NCI-H146 treated with DMSO at 0.1 percent for 48 hours (cell line): ENCODE results near the gene MROH2B.

Source experiments
- DNase-seq: peaks from one replicate; lab custom pipeline; 2025; ENCODE audit not compliant: unreplicated experiment; lab: John Stamatoyannopoulos, UW

The MROH2B gene

DNA sequence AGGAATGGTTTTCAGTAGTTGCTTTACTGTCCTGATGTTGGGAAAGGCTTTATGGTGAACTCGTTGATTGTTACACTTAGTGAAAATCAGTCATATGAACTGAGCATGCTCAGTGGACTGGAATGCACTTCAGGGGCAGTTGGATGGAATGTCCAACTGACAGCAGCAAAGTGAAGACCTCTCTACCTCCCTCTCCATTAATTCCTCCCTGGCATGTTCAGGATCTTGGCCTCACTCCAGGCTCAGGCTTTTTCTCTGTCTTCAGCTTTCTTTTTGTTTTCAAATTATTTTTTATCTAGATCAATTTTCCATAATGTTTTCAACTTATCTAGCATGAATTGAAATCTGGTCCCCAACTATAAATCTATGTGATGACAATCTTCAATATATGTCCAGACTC lies at the start of gene MROH2B:
Gene MROH2B (minus strand): TSS at position 101 of the 400 bp plus-strand sequence. CDS start 490 bp downstream, outside the sequence.
- no peak for DNase-seq

DNA sequence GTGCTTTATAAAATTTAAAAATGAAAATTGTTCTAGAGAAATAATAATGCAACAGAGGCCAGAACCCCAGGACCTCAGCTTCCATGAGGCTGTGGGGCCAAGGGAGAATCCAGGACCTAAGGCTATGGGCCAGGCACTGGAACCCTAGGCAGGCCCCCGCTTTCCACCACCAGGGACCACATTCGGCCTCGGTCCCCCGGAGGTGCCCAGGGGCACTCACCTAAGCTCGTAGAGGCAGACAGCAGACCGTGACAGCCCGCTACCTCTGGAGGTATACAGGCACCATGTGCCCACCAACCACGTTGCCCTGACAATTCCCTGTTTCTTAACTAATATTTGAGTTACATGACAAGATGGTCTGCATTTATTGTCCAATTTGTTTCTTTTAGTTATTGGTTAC lies 49.5 kb upstream of the MROH2B start:
- DNase-seq: no peak

GRCh38 chr5:41118177-41118576 lies 47.0 kb upstream of the MROH2B start:
- no peak for DNase-seq

GRCh38 chr5:41115281-41115680 lies 44.1 kb upstream of the MROH2B start:
- no peak for DNase-seq

DNA sequence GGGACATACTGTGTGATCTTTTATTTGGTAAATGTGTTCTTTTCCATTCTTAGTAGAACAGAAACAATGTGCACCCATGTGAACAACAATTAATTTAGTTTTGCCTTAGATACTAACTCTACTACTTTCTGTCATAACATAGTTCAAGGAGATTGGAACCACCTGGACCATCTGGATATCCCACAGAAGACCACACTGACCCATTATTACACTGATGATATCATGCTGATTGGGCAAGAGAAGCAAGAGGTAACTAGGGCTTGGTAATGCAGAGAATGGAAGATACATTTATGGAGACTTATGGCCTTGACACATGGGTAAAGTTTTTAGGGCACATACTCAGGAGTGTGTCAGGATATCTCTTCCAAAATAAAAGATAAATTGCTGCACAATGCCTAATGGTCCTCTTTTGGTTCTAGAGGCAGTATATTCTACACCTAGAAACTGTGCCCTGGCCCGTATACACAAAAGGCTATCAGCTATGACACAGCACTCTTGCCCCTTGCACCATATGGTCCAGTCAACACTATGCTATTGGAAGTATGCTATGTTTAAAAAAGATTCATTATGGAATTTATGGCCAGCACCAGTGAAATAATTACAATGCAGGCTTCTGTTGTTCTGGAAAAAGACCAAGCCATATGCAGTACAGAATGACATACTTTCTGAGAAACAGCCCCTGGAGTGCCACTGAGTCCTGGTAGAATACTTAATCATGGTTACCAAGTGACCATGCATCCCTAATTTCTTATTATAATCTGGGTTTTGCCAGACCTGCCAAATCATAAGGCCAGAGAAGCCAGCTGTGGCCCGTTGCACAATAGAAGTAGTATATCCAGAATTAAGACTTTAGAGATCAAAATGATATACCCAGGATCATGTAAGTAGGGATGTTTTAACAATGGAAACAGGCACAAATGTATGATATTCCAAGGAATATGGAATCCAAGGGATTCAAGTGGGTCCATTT lies 41.6 kb upstream of the MROH2B start:
- DNase-seq: no peak

GRCh38 chr5:41109186-41109585 lies 38.0 kb upstream of the MROH2B start:
- no peak for DNase-seq

- no peak for DNase-seq
Observed at GRCh38 chr5:41102341-41102740, 31.2 kb upstream of the MROH2B start.

- DNase-seq: no peak
Observed at GRCh38 chr5:41097642-41098041, 26.5 kb upstream of the MROH2B start.

- no peak for DNase-seq
Observed at GRCh38 chr5:41095324-41096101, 24.4 kb upstream of the MROH2B start.

GRCh38 chr5:41094871-41095270 lies 23.7 kb upstream of the MROH2B start:
- DNase-seq: no peak

DNA sequence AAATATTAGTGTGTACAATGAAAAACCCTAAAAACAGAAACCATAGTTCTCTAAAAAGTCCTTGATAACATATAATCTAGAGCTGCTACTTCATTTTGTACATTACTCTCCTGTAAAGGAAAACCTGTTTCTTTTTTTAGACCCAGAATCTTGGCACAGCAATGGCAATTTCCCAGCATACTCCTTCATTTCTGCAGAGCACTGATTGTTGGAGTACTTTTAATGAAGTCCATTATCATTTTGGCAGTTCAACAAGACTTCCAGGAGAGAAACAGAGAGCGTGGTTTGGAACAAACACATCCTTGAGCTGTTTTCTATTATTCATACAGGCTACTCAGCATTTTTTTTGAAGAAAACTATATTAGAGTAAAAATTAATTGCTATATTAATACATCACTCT lies 22.7 kb upstream of the MROH2B start:
- DNase-seq: no peak

DNA sequence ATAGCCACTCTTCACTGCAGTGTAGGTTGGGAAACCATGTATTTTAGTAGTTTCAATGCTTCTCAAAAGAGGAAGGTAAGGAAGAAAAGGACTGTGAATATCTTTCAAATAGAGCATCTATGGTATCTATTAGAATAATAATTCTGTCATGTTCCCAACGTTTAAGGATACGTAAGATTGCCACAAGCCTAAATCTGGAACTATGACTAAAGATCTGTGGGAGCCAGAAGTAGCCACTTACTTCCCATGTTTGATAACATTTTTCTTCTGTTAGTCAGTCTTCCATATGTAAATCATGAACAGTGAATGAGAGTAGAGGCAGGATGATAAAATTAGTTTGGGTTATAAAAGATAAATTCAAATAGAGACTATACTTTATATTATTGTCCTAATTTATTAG lies 16.3 kb upstream of the MROH2B start:
- no peak for DNase-seq

DNA sequence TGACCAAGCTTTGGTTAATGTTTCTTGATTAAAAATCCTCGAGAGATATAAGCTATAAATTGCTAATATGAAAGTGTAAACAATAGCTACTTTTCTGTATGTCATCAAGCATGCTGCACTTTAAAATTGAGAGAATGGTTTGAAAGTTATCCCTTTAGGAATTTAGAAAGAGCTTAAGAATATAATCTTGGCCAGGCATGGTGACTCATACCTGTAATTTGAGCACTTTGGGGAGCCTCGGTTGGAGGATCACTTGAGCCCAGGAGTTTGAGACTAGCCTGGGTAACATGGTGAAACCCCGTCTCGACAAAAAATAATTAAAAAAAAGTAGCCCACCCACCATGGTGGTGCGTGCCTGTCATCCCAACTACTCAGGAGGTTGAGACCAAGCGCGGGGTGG lies 12.2 kb upstream of the MROH2B start:
- DNase-seq: no peak

- DNase-seq: no peak
Observed at GRCh38 chr5:41071975-41072374, 833 bp upstream of the MROH2B start.

- no peak for DNase-seq
Observed at GRCh38 chr5:41067714-41068568, 3.2 kb downstream of the MROH2B start.

- DNase-seq: no peak
Observed at GRCh38 chr5:41065691-41066335, 5.3 kb downstream of the MROH2B start.

DNA sequence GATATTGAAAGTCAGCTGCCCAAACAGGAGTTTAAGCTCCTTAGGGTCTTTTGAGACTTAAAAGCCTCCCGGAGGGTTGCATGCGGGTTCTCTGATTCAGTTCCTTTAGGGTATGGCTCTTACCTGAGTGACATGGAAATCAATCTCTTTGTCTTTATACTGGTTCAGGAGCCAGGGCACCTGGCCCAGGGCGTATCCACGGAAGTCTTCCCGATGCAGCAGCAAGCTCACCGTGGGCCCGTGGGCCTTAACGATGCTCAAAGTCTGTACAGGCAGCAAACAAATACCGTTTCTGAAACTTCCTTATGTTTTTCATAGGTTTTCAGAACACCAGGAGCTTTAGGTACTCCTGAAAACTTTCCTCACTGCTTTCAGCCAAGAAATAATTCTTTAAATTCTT lies 13.2 kb downstream of the MROH2B start:
- no peak for DNase-seq

DNA sequence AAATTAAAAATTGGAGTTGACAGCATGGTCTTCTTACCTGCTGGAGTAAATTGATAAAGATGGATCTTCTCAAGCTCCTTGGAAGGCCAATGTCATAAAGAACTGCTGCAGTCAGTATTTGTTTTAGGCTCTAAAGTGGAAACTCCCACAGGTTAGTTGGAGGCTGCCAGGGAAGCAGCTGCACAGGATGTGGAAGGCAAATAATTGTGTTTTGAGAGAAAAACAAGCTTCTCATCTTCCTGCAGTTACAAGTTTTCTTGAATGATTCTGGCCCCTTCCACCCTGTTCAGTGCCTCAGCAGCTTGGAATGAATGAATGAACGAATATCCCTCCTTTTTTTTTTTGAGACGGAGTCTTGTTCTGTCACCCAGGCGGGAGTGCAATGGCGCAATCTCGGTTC lies 13.9 kb downstream of the MROH2B start:
- DNase-seq: no peak

DNA sequence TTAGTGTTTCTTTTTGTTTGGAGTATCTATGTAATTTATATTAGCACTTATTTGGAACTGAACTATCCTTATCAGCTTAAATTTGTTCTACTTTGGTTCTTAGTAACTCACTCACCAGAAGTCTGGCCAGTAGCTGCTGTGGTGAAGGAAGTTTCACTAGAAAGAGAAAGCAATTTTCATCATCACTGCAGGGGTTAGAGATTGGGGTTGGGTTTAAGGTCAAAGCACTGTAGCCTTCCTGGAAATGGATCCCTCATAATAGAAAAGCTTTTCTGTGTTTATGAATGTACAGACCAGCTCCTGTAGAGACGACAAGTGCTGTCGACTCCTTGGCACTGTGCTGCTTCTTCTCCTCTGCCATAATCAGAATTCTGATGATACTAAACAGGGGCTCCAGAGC lies 22.2 kb downstream of the MROH2B start:
- DNase-seq: no peak

- no peak for DNase-seq
Observed at GRCh38 chr5:41043109-41043747, 27.9 kb downstream of the MROH2B start.
